DOHH2 (cell line): ENCODE measurements around the gene CLCN6.

Experiments used
- H3F3A ChIP-seq: fragments of 200-600 bp; sonication (generic), shearing (Covaris generic); 2 replicates; pipeline ENCODE4 v1.6.0; 2016; ENCODE audit warnings: antibody characterized with exemption, mild to moderate bottlenecking; ENCODE audit not compliant: control insufficient read depth, insufficient read depth
- H3K27ac ChIP-seq: fragments of 200-600 bp; sonication (generic); 2 replicates; pipeline ENCODE4 v1.5.1; 2014; ENCODE audit warnings: low read depth, mild to moderate bottlenecking, low read length, moderate library complexity
- H3K27me3 ChIP-seq: fragments of 200-600 bp; sonication (generic); 2 replicates; pipeline ENCODE4 v1.6.1; 2014; ENCODE audit warnings: mild to moderate bottlenecking, low read length, mixed read lengths; ENCODE audit not compliant: control insufficient read depth
- H3K36me3 ChIP-seq: fragments of 200-600 bp; sonication (generic); 2 replicates; pipeline ENCODE4 v1.6.1; 2014; ENCODE audit warnings: mild to moderate bottlenecking, low read length, moderate library complexity, mixed read lengths; ENCODE audit not compliant: control insufficient read depth
- H3K4me1 ChIP-seq: fragments of 200-600 bp; sonication (generic); 2 replicates; pipeline ENCODE4 v1.6.1; 2014; ENCODE audit warnings: mild to moderate bottlenecking, low read length, mixed read lengths; ENCODE audit not compliant: control insufficient read depth
- H3K4me2 ChIP-seq: fragments of 200-600 bp; sonication (generic); 2 replicates; pipeline ENCODE4 v1.6.0; 2014; ENCODE audit warnings: mild to moderate bottlenecking, low read length, moderate library complexity
- H3K4me3 ChIP-seq: fragments of 200-600 bp; sonication (generic); 2 replicates; pipeline ENCODE4 v1.5.1; 2014; ENCODE audit warnings: mild to moderate bottlenecking, low read length, mixed read lengths
- H3K79me2 ChIP-seq: fragments of 200-600 bp; sonication (generic); 2 replicates; pipeline ENCODE4 v1.6.1; 2014; ENCODE audit warnings: mild to moderate bottlenecking, low read length, mixed read lengths; ENCODE audit not compliant: control insufficient read depth
- H3K9me2 ChIP-seq: fragments of 200-600 bp; sonication (generic); replicated peaks from 2 replicates; pipeline ENCODE4 v1.6.1; 2014; ENCODE audit warnings: mild to moderate bottlenecking, low read length, mixed read lengths; ENCODE audit not compliant: control insufficient read depth
- H3K9me3 ChIP-seq: fragments of 200-600 bp; sonication (generic); 2 replicates; pipeline ENCODE4 v1.6.1; 2014; ENCODE audit warnings: antibody characterized with exemption, low read length, mixed read lengths; ENCODE audit not compliant: control insufficient read depth, insufficient read depth
- H4K20me1 ChIP-seq: fragments of 200-600 bp; sonication (generic); 2 replicates; pipeline ENCODE4 v1.6.0; 2014; ENCODE audit warnings: low read depth, mild to moderate bottlenecking, antibody characterized with exemption, low read length, moderate library complexity; ENCODE audit not compliant: control insufficient read depth, insufficient read depth
- CTCF ChIP-seq: fragments of 200-600 bp; sonication (generic); IDR thresholded peaks from one replicate; pipeline ENCODE4 v1.5.1; 2014; ENCODE audit warnings: antibody characterized with exemption, mild to moderate bottlenecking, low read depth, low read length; ENCODE audit not compliant: poor library complexity, severe bottlenecking
- EZH2phosphoT487 ChIP-seq: fragments of 200-600 bp; sonication (generic); IDR thresholded peaks from 2 replicates; pipeline ENCODE4 v1.6.1; 2017; ENCODE audit warnings: borderline replicate concordance, mild to moderate bottlenecking, antibody characterized with exemption, low read length, moderate library complexity, mixed read lengths

CLCN6 gene

GRCh38 chr1:11784256-11784992 lies 21.6 kb upstream of the CLCN6 start:
- H3K4me1 ChIP-seq = peaks cover 26% of the 10 kb centered on the region
- H3K4me2 ChIP-seq = peak overlapping the region; percentile 62
- H3F3A ChIP-seq = peaks cover 9% of the 10 kb centered on the region

GRCh38 chr1:11784993-11785769 lies 20.8 kb upstream of the CLCN6 start:
- H3K79me2 ChIP-seq = no peaks in the 10 kb centered on the region
- peak overlapping the region; percentile 40 for H3K4me3 ChIP-seq
- TF ChIP-seq EZH2phosphoT487 (no peak), CTCF (peak; percentile 97)
- peaks cover 9% of the 10 kb centered on the region for H3F3A ChIP-seq
- 0 out of 2 replicates have a peak, but pooled peaks cover 5% of the 10 kb centered on the region for H3K36me3 ChIP-seq
- no peak overlapping the region for H3K27ac ChIP-seq
- no peaks in the 10 kb centered on the region for H3K9me2 ChIP-seq
- H4K20me1 ChIP-seq = no peaks in the 10 kb centered on the region
- H3K9me3 ChIP-seq = no peaks in the 10 kb centered on the region
- H3K4me1 ChIP-seq = peaks cover 26% of the 10 kb centered on the region
- H3K4me2 ChIP-seq = peak overlapping the region; percentile 62
- H3K27me3 ChIP-seq = no peaks in the 10 kb centered on the region

More at GRCh38 chr1:11784256-11784992, 21.6 kb upstream of the CLCN6 start:
- Histone ChIP-seq H3K27me3 (no peaks in the 10 kb centered on the region), H3K9me3 (no peaks in the 10 kb centered on the region), H3K27ac (no peak overlapping the region), H3K36me3 (no peaks in the 10 kb centered on the region), H3K9me2 (no peaks in the 10 kb centered on the region), H3K79me2 (no peaks in the 10 kb centered on the region), H4K20me1 (no peaks in the 10 kb centered on the region), H3K4me3 (peak overlapping the region; percentile 40; the same call in 1 of the 2 replicates)
- TF ChIP-seq EZH2phosphoT487 (no peak), CTCF (no peak)

- H3K27me3 ChIP-seq = no peaks in the 10 kb centered on the region
- no peaks in the 10 kb centered on the region for H4K20me1 ChIP-seq
- no peaks in the 10 kb centered on the region for H3K9me2 ChIP-seq
- H3K4me3 ChIP-seq = peak overlapping the region; percentile 34; the same call in 1 of the 2 replicates
- H3K9me3 ChIP-seq = no peaks in the 10 kb centered on the region
- H3K36me3 ChIP-seq = peaks cover 11% of the 10 kb centered on the region; the same call in 1 of the 2 replicates
- H3K79me2 ChIP-seq = no peaks in the 10 kb centered on the region
- peak overlapping the region; percentile 62 for H3K4me2 ChIP-seq
- peaks cover 31% of the 10 kb centered on the region for H3K4me1 ChIP-seq
- TF ChIP-seq CTCF (no peak), EZH2phosphoT487 (no peak)
- peaks cover 9% of the 10 kb centered on the region for H3F3A ChIP-seq
- H3K27ac ChIP-seq = peak overlapping the region; percentile 56
Observed at GRCh38 chr1:11786168-11786567, 19.8 kb upstream of the CLCN6 start.
